Measurements from ENCODE around the gene CCNF.

CCNF gene

DNA sequence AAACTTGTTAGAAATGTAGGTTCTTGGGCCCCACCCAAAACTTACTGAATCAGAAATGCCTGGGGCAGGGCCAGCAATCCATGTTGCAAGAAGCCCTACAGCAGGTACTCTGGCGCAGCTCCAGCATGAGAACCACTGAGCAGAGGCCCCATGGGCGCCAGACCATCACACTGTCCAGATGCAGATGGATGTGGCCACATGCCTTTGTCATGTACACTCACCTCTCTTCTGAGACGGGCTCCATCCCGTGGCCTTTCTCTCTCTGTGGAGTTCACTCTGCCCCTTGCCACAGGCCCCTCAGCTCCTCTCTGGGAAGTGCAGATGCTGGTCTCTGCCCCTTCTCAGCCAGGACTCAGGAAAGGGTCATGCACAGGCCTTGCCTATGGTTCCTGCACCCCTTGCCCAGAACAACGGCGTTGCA lies 2.3 kb upstream of the CCNF start:
- no peak overlapping the region for H3K27ac Mint-ChIP-seq
- no peak for DNase-seq

DNA sequence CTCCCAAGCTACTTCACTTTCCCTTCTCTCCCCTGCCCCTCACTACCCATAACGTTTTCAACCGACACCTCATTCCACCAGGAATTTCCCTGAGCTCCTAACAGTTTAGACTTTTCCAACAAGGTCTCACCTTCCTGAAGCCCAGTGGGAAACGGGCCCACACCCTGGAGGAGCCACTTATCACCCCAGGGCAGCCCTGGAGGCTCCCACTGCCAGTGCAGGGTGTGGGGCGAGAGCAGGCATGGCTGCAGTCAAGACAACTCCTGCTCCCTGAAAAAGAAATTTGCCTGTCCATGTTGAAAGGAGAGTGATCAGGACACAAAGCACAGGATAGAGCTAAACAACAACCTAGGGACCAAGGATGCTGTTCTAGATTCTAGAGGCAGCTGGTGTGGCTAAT lies 1.7 kb upstream of the CCNF start:
- H3K4me3 Mint-ChIP-seq = peak overlapping the region; percentile 83
- H3K4me1 Mint-ChIP-seq = peaks cover 43% of the 10 kb centered on the region
- H3K27me3 Mint-ChIP-seq (ENCODE audit: low read depth, poor library complexity) = peaks cover 5% of the 10 kb centered on the region
- TF ChIP-seq, protein P1, sequence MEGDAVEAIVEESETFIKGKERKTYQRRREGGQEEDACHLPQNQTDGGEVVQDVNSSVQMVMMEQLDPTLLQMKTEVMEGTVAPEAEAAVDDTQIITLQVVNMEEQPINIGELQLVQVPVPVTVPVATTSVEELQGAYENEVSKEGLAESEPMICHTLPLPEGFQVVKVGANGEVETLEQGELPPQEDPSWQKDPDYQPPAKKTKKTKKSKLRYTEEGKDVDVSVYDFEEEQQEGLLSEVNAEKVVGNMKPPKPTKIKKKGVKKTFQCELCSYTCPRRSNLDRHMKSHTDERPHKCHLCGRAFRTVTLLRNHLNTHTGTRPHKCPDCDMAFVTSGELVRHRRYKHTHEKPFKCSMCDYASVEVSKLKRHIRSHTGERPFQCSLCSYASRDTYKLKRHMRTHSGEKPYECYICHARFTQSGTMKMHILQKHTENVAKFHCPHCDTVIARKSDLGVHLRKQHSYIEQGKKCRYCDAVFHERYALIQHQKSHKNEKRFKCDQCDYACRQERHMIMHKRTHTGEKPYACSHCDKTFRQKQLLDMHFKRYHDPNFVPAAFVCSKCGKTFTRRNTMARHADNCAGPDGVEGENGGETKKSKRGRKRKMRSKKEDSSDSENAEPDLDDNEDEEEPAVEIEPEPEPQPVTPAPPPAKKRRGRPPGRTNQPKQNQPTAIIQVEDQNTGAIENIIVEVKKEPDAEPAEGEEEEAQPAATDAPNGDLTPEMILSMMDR (IDR thresholded peaks at IDR 0.05) = no peak
- H3K9me3 Mint-ChIP-seq = no peaks in the 10 kb centered on the region
- peak overlapping the region; percentile 41 for H3K27ac Mint-ChIP-seq
- H3K36me3 Mint-ChIP-seq (ENCODE audit: low read depth) = peaks cover 3% of the 10 kb centered on the region
- DNase-seq = no peak

More for the DNA sequence above, 2.3 kb upstream of the CCNF start:
- Mint-ChIP-seq H3K4me3 (no peak overlapping the region), H3K9me3 (no peaks in the 10 kb centered on the region), H3K27me3 (ENCODE audit: low read depth, poor library complexity) (peaks cover 5% of the 10 kb centered on the region), H3K36me3 (ENCODE audit: low read depth) (no peaks in the 10 kb centered on the region), H3K4me1 (peaks cover 43% of the 10 kb centered on the region)
- TF ChIP-seq, protein P1 (IDR thresholded peaks at IDR 0.05) = no peak

DNA sequence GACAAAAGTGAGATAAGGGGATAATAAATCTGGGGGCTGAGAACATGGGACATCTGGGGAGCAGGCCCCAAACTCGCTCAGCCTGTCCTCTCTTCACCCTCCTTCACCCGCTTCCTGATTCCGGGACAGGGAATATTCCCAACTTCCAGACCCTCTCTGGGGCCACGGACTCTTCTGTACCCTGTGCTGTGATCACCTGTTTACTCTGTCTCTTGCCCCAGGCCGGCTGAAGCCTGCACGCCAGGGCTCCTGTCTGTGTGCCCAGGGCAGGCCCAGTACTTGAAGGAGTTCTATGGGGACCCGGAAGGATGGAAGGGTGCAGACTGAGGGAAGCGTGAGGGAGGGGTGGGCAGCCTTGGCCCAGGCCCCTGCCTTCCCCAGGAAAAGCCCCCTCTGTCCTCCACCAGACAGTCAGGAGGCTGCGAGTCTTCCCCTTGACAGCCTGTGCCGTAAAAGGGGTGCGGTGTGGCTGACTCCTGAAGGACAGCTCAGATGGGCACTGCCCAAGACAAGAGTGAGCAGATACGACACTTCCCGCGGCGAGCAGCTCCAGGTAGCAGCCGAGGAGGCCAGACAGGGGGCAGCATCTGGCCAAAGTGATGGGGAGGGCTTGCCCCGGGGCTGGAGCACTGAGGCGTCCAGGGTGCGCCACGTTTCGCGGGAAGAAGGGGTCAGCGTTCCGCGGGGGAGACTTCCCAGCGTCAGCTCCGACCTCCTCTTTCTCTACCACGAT lies 1.0 kb upstream of the CCNF start:
- peaks cover 43% of the 10 kb centered on the region for H3K4me1 Mint-ChIP-seq
- no peak overlapping the region for H3K27ac Mint-ChIP-seq
- H3K9me3 Mint-ChIP-seq = no peaks in the 10 kb centered on the region
- H3K36me3 Mint-ChIP-seq (ENCODE audit: low read depth) = peaks cover 10% of the 10 kb centered on the region
- DNase-seq = peak; percentile 61
- no peaks in the 10 kb centered on the region for H3K27me3 Mint-ChIP-seq (ENCODE audit: low read depth, poor library complexity)
- TF ChIP-seq, protein P1 (IDR thresholded peaks at IDR 0.05) = no peak
- peak overlapping the region; percentile 83 for H3K4me3 Mint-ChIP-seq

DNA sequence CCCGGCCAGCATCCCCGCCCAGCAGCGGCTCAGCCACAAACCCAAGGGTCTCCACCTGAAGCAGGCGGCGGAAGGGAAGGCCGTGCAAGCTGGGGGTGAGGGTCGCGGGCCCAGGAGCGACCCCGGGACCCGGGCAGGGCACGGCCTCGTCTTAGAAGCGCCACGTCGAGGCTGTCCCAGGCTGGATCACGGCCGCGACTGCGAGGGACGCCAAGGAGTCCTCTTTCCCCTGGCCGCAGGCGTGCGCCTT lies 538 bp upstream of the CCNF start:
- Mint-ChIP-seq H3K4me1 (peaks cover 43% of the 10 kb centered on the region), H3K27ac (no peak overlapping the region), H3K27me3 (ENCODE audit: low read depth, poor library complexity) (no peaks in the 10 kb centered on the region), H3K9me3 (no peaks in the 10 kb centered on the region), H3K36me3 (ENCODE audit: low read depth) (peaks cover 14% of the 10 kb centered on the region), H3K4me3 (peak overlapping the region; percentile 83)
- TF ChIP-seq, protein P1 (IDR thresholded peaks at IDR 0.05) = no peak
- DNase-seq = no peak

DNA sequence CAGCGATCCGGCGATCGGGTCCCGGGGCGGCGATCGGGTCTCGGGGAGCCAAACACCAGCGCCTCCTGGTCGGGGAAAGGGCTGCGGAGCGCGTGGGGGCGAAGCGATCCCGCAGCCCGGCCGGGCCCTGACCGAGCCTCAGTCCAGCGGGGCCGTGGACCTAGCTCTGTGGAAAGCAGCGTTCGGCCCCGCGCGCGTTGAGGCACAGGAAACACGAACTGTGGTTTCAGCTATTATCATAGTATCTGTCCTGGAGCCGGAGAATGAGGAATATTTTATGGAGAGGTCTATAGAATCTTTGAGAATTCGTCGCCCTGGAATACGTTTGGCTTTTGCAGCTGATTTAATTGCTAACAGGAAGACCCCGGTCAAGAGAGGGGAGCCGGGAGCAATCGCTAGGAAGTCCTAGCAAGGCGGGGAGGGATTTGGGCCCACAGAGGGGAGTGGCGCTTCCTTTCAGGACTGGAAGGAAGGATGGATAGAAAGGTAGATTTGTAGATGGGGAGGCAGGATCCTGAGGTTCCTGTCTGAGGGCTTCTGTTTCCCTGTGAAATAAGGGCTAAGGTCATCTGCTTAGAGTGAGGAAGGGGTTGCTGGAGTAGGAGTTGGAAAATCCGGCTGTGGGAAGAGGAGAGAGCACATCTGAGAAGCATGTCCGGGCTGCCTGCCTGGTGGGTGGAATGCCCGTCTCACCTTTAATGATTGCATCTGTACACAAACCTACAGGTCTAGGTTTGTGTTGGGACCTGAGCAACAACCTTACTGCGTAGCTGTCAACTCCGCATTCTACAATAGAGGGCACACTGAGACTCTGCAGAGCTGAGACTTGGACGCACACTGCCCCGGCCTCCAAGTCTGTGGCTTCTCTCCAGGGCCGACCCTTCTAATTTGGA lies 770 bp downstream of the CCNF start:
- H3K9me3 Mint-ChIP-seq = no peaks in the 10 kb centered on the region
- peak overlapping the region; percentile 95 for H3K4me3 Mint-ChIP-seq
- TF ChIP-seq, protein P1 (IDR thresholded peaks at IDR 0.05) = no peak
- H3K27ac Mint-ChIP-seq = no peak overlapping the region
- peaks cover 39% of the 10 kb centered on the region for H3K4me1 Mint-ChIP-seq
- peak; percentile 47 for DNase-seq
- peaks cover 22% of the 10 kb centered on the region for H3K36me3 Mint-ChIP-seq (ENCODE audit: low read depth)
- no peaks in the 10 kb centered on the region for H3K27me3 Mint-ChIP-seq (ENCODE audit: low read depth, poor library complexity)

All from nephron progenitor cell (in vitro differentiated cells).